HG02885 (cell line): Measurements from ENCODE around the gene CPNE4.

Experiments used
- ATAC-seq: cut with Tn5 transposase; IDR thresholded peaks from one replicate; pipeline ENCODE4 v1.9.1; 2021; ENCODE audit warnings: mild to moderate bottlenecking; ENCODE audit not compliant: unreplicated experiment, poor library complexity

CPNE4 gene

DNA sequence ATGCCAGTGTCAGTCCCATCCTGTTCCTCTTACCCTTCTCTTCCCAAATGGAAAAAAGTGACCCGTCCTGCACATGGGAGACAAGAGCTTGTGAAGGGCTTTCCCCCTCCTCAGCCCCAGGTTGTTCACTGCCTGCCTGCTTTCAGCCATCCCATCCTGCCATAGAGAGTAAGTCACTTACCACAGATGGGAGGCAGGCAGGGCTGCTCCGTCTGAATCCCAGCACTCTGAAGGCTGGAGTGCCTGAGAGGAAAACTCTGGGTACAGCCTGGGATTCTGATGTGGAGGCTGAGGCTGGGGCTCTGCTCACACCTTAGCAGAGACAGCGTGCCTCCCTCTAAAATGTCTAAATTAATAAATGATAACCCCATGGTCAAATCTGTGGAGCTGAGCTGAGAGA is 14.8 kb downstream of the CPNE4 start:
- no peak for ATAC-seq

DNA sequence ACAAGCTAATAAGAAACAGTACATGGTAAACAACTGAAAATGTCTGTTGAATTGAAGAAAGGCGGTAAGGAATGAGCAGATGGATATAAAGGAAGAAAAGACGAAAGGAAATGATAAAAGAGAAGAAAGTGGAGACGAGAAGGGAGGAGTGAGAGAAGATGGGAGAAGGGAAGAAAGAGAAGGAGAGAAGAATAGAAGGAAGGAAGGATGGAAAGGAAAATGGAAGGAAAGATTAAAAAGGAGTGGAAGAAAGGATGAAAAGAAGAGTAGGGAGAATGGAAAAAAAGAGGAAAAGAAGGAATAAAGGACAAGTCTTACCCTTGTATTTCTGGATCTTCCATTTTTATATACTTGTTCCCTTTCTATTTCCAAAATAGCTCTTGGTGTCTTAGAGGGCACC is 17.7 kb downstream of the CPNE4 start:
- no peak for ATAC-seq

DNA sequence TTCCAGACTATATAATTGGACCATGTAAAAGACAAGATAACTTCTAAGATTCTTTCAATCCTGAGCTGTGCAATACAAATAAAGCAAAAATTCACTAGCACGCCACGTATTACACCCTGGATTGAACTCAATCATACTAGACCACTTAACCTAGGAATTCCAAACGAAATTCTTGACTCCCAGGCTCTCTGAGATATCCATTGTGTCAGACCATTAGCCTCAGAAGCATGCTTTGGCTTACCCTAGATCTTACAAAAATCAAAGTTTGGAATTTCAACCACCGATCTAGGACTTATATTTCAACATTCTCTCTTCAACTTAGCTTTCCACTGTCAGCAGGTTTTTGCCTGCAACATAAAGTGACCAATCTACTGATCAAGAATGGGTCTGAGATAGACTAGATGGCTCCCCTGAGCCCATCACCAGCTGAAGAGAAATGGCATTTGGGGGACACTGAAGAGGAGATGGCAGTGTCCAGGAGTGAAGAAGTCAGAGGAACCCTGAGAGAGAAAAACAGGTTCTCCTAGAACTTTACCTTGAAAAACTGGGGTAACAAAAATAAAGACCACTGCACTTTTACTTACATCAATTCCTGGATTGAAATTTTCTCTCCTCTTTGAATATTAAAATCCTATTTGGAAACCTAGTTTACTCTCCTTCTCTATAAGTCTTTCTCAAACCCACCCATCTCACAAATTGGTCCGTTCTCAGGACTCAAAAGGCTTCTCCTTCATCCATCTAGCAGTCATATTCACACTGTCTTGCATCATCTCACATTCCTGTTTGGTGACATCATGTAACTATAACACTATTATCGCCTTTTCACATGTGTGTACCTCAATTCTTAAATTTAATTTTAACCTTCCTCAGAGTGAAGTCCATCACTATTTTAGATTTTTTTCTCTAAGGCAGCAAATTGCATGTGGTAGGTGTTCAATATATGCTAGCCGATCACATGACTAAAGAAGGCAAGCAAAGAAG is 18.5 kb downstream of the CPNE4 start:
- no peak for ATAC-seq

DNA sequence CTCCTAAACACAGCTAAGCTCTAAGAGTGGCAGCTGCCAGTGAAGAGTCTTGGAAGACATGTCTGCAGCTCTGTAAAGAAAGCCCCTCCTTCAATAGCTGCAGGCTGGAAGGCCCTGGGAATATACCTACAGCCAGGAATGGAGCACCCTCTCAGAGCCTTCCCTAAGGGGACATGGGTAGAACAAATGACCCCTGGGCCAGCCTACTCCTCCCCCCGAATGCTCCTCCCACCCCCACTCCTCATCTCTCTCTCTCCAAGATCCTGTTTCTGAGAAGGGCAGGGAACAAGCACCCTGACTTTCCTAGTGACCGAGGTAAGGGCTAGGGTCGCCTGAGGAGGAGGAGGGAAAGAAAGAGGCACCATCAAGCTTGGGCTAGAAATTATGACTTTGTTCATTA is 20.7 kb downstream of the CPNE4 start:
- no peak for ATAC-seq

DNA sequence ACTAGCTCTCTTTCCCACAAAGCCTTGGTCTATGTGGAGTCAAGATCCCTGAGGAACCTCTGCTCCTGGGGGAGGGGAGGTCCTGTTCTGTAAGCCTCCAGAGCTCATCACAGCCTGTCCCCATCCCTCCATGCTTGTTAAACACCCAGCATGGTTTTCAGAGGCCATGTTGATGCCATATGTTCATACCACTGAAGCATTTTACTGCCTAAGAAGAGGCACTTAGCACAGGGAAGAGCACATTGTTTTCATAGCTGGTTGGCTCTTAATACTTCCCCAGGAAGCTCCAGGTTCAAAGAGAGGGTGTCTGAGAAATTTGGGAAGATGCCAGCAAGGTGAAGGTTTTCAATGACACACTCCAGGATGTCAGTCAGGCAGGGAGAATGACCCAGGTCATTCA is 25.6 kb downstream of the CPNE4 start:
- ATAC-seq, result no peak

DNA sequence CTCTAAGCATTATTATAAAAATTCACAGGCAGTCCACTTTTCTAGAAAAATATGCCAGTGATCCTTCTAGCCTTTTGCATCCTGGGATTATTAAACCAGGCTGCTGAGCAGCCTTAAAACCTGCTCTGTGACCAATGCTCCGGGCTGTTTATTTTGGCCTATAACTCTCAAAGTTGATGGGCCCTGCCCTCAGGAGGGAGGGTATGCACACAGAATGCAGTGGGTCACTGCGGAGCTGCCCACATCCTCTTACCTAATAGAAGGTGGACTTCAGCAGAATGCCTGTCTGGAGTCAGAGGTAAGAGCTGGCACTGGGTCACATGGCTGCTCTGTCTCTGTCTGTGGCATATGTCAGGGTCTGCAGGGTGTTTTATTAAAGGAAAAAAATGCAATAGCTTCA is 26.0 kb downstream of the CPNE4 start:
- ATAC-seq, result no peak

DNA sequence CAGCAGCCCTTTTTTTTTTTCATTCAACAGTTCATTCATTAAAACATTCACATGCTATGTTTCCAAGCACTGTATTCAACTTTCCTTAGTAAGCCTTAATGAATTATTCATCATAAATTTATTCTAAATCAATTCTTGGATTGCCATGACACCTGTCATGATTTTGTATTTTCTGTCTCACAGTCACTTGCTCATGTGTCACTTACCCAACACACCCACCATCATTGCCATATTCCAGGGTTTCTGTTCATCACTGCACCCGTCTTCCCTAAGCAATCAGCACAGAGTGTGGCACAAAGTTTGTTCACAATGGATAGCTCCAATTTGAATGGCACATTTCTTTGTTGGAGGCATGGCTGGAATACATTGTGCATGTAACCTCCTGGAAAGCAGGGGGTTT is 27.2 kb downstream of the CPNE4 start:
- no peak for ATAC-seq

DNA sequence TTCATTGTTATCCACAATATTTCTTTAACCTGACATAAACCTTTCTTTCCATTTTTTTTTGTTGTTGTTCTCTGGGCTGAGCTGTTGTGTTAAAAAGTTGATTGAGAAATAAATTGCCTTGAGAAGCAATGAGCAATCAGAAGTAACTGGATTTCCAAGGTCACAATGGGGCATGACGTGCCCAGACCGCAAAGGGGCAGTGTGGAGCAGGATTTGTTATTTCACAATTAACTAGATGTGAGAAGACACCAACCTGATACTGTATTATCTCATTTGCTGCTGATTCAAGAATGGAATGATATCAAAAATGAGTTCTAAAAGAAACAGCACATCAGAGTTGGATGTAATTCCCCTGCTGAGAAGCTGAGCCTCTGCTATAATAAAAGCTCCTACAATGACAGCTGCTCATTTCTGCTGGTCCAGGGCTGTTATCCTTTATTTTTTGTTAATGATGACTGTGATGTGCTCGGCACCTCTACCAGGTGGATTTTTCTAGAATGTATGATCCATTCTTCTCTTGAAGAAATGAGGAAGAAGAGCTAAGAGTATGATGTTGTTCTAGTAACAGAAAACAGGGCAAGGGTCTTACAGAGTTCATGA is 28.1 kb downstream of the CPNE4 start:
- no peak for ATAC-seq

DNA sequence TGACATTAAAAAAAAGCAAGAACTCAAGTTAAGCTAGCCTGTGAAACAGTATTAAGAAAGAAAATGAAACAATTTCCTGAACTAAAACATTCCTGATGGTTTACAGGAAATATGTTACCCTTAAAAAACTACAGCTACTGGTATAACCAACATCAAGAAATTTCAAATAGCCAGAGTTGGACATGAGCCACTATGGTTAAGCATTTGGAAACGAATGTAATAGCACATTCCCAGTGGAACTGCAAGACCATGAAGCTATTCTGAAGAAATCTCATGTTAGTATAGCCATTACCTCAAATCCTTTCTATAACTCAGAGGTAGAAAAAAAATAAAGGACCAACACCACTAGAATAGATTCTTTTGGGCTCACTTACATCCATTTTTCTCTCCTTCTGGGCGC is 30.2 kb downstream of the CPNE4 start:
- ATAC-seq, result no peak

DNA sequence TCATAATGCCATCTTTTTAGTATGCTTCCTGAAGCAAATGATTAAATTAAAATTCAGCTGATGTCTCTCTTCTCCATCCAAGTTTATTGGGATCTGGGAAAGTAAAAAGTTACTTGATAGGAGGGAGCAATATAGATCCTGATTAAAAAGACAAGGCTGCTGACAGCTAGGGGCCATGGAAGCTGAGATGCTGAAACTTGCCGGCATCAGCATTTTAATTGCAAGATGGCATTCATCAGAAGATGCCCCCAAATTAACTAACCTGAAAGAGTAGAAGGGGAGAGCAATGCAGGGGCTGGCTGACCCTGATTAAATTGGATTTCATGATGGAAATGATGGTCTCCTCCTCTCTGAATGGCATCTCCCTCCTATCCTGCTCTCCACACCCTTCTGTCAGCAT is 31.1 kb downstream of the CPNE4 start:
- no peak for ATAC-seq

DNA sequence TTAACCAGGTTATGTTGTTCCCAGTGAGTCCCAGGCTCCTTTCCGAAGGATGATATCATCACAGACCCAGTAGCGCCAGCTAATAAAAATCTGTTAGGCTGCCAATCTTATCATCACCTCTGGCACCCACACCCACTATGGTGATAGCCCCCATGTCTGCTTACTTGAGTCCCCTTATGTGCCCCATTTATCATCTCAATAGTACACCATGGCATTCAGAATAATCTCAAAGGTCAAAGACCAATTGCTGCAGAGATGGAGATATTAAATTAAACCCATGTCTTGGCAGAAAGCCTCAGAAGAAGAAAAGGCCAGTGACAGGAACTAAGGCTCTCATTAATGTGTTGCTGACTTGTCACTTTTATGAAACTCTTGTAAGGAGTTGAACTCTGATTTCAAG is 32.8 kb downstream of the CPNE4 start:
- ATAC-seq, result no peak

DNA sequence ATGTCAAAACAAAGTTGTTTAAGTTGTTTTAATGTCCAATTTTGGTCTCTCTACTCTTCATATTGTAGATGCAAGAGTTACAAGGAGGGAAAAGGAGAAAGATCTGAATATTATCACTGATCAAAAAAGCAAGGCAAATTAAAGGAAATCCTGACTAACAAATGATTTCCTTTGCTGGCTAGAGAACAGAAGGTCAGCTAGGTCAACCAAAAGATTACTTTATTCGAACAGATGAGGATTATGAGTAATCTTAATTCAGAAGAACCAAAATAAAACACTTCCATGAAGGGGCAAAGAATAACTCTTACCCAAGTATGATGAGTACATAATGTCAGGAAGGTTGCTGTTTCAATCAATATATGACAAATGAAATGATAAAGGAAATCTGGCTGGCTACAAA is 33.8 kb downstream of the CPNE4 start:
- ATAC-seq, result no peak

DNA sequence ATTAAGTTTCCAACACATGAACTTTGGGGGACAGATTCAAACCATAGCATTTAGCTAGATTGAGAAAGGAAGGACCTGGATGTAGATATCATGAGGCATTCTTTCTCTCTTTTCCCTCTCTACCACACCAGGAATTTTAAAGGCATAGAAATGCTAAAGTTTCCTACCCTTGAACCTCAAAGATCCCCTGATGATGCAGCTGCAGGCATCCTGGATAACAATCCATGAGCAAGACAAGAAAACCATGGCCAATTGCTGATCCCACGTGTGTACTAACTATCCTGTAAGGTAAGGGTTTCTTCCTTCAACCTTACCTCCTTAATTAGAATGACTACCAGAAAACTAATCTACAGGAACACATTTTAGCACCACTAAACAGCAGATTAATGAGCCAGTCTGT is 36.8 kb downstream of the CPNE4 start:
- no peak for ATAC-seq

DNA sequence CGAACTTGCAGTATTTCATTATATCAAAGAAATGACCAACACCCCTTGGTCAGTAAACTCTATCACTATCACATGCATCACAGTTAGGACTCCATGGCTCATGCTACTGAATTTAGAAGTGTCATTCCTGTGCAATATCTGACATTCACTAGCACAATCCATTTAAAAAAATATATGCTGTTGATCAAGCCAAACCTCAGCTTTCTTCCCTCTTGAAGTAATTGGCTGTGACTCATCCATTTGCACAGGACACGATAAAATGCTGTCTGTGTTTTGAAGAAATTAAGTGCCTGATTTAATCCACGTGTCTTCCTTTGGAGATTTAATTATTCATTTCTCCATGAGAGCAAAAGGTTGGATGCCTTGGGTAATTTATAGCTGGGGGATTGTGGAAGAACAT is 38.9 kb downstream of the CPNE4 start:
- no peak for ATAC-seq

DNA sequence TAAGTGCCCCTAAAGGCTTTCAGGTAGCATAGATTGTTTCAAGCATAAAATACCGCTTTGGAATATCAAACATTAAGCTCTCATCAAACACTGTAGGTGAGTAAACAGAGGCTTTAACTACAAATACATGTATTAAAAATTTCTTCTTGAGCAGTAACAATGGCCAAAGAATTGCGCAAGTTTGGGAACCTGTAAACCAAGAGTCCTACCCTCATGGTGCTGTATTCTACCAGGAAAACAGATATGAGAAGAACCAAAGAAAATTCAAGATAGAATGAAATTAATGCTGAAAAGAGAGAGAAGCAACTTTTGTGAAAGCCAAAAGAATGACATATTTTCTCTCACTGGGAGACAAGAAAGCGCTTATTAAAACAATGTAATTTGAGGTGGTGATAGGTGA is 45.5 kb downstream of the CPNE4 start:
- ATAC-seq, result no peak

DNA sequence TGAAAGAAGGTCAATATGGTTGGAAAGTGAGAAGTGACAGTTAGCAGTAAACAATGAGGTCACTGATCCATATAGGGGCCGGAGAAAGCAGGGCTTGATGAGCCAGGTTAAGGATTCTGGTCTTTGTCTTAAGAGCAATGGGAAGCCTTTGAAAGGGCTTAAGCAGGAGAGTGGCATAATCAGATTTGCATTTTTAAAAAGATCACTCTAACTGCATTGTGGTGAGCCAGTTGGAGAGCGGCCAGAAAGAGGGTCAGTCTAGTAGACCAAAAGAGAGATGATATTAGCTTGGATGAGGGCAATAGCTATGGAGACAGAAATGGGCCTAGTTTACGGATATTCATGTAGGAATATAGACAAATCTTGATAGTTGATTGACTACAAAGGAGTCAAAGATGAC is 46.6 kb downstream of the CPNE4 start:
- no peak for ATAC-seq

DNA sequence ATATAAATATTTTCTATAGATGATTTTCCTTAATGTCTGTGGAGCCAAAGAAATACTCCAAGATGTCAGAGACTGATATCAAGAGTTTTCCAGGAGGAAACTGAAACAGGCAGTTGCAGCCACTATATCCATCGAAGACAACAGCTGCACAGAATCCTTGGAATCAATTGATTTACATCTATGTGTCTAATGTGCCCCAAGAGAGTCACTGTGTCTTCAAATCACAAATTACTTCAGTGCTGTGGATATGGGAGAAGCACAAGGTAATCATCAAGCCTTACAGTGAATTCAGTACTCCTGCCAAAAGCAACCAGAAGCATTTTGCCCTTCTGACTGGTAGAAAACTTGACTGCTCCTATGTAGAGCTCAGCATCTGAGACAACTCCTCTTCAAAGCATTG is 51.1 kb downstream of the CPNE4 start:
- no peak for ATAC-seq

DNA sequence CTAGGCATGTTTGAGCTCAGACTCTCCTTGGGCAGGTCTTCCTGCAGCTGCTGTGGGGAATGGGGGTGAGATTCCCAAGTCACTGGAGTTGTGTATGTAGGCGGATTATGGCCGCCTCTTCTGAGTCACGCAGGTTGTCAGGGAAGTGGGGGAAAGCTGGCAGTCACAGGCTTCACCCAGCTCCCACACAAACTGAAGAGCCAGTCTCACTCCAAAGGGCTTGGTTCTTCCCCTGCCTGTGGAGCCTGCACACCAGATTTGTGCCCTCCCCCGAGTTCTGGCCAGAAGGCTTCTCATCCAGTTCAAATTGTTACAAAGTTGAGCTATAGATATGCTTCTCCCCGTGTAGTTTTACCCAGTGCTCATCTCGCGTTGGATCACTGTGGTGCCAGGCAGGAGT is 53.5 kb downstream of the CPNE4 start:
- no peak for ATAC-seq

DNA sequence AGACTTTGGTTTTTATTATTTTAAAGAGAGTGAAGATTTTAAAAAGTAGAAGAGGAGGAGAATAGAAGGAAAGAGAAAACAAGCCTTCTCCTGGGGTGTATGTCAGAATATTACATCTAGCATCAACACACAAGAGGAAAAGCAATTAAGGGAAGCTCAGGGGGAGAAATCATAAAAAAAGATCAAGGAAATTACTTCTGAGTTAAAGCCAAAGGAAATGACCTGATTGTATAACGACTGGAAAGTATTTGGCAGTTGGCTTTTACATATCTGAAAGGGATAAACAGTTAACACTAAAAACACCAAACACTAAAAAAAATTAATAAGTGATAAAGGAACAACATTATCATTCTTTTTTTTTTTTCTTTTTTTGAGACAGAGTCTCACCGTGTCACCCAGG is 58.4 kb downstream of the CPNE4 start:
- ATAC-seq, result no peak

DNA sequence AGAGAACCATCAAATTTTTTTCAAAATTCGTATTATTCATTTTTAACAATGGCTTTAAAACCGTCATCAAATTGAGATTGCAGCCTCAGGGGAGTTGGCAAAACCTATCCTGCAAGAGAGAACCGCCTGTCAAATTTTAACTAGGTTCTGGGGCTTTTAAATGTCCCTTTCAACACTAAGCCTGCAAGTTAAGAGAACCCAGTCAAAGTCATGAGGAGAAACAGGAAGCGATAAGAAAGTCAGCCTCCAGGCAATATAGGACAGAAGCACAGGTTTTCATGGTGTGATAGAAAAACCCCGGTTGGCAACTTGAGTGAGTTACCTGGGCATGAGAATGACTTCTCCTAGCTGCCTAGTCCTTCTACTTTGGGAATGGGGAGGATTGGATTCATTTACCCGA is 59.8 kb downstream of the CPNE4 start:
- ATAC-seq, result no peak

DNA sequence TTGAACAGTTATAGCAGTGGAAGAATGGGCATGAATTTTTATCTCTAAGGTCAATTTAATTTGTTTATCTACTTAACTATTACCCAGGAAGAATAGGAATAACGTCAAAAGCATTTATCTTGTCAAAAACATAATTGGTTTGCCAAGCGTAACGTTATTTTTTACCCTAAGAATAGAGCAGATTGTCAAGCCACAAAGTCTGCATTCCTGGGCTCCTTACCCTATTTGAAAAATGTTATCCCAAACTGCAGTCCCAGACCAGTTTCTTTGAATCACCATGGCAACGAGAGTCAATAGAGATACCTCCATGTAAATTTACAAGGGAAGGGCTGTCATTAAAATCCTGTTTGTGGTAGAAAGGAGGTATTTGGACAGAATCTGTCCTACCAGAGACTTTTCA is 61.1 kb downstream of the CPNE4 start:
- no peak for ATAC-seq

DNA sequence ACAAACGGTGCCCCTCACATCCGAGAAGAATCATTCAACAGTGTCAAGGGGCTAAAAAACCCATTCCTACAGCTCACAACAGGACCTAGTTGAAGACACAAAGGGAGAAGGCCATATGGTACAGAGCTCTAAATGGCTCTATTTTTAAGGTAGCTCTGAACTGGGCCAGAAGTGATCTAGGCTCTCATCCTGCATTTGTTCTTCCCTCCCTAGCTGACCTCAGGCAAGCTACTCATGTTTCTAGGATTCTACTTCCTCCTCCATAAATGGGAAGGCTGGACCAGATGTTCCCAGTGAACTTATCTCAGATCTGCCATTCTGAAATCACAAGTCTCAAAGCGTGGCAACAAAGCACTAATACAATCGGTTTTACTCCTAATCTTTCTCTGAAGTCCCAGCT is 62.3 kb downstream of the CPNE4 start:
- no peak for ATAC-seq
